OCI-LY1 (cell line): ENCODE results near the gene ARHGAP22.

Source experiments
- H2AFZ ChIP-seq: fragments of 200-600 bp; sonication (generic), shearing (Covaris generic); 2 replicates; pipeline ENCODE4 v1.6.0; 2014; ENCODE audit warnings: antibody characterized with exemption, mild to moderate bottlenecking, low read length
- H3F3A ChIP-seq: fragments of 200-600 bp; sonication (generic), shearing (Covaris generic); 2 replicates; pipeline ENCODE4 v1.6.0; 2014; ENCODE audit warnings: mild to moderate bottlenecking, antibody characterized with exemption, low read length, moderate library complexity; ENCODE audit not compliant: insufficient read depth
- H3K27ac ChIP-seq: fragments of 200-600 bp; sonication (generic); 2 replicates; pipeline ENCODE4 v1.5.1; 2014; ENCODE audit warnings: low read length, mixed run types, mild to moderate bottlenecking, low read depth; ENCODE audit not compliant: poor library complexity, severe bottlenecking
- H3K27me3 ChIP-seq: fragments of 200-600 bp; sonication (generic); 2 replicates; pipeline ENCODE4 v1.6.0; 2014; ENCODE audit warnings: antibody characterized with exemption, mild to moderate bottlenecking, low read length, moderate library complexity; ENCODE audit not compliant: insufficient read depth
- H3K36me3 ChIP-seq: fragments of 200-600 bp; sonication (generic); 2 replicates; pipeline ENCODE4 v1.6.1; 2014; ENCODE audit warnings: mild to moderate bottlenecking, antibody characterized with exemption, low read length, moderate library complexity, mixed read lengths; ENCODE audit not compliant: insufficient read depth
- H3K4me1 ChIP-seq: fragments of 200-600 bp; sonication (generic); 2 replicates; pipeline ENCODE4 v1.5.1; 2014; ENCODE audit warnings: mild to moderate bottlenecking, low read length, moderate library complexity; ENCODE audit not compliant: insufficient read depth, severe bottlenecking
- H3K4me2 ChIP-seq: fragments of 200-600 bp; sonication (generic), shearing (Covaris generic); 2 replicates; pipeline ENCODE4 v1.6.1; 2014; ENCODE audit warnings: low read length
- H3K4me3 ChIP-seq: fragments of 200-600 bp; sonication (generic); 2 replicates; pipeline ENCODE4 v1.5.1; 2014; ENCODE audit warnings: low read length, low read depth, mild to moderate bottlenecking, mixed read lengths; ENCODE audit not compliant: poor library complexity, severe bottlenecking
- H3K79me2 ChIP-seq: fragments of 200-600 bp; shearing (Covaris generic); 2 replicates; pipeline ENCODE4 v1.6.1; 2016; ENCODE audit warnings: mixed run types, low read length, mixed read lengths; ENCODE audit not compliant: insufficient read depth
- H3K9ac ChIP-seq: fragments of 200-600 bp; sonication (generic), shearing (Covaris generic); 2 replicates; pipeline ENCODE4 v1.6.1; 2014; ENCODE audit warnings: mild to moderate bottlenecking, low read length, mixed read lengths
- H3K9me2 ChIP-seq: fragments of 200-600 bp; sonication (generic), shearing (Covaris generic); 2 replicates; pipeline ENCODE4 v1.6.1; 2014; ENCODE audit warnings: low read depth, mild to moderate bottlenecking, low read length, mixed read lengths
- H3K9me3 ChIP-seq: fragments of 200-600 bp; shearing (Covaris generic); 2 replicates; pipeline ENCODE4 v1.6.1; 2014; ENCODE audit warnings: low read length, mixed read lengths
- H4K20me1 ChIP-seq: fragments of 200-600 bp; sonication (generic), shearing (Covaris generic); 2 replicates; pipeline ENCODE4 v1.6.0; 2016; ENCODE audit warnings: mild to moderate bottlenecking, low read length; ENCODE audit not compliant: insufficient read depth
- CTCF ChIP-seq: fragments of 200-600 bp; sonication (generic), shearing (Covaris generic); IDR thresholded peaks from 2 replicates; pipeline ENCODE4 v1.5.1; 2017; ENCODE audit warnings: mild to moderate bottlenecking, antibody characterized with exemption, low read length, moderate library complexity, mixed read lengths
- EZH2 ChIP-seq: fragments of 200-600 bp; sonication (generic), shearing (Covaris generic); IDR thresholded peaks from 2 replicates; pipeline ENCODE4 v1.8.0; 2017; ENCODE audit warnings: borderline replicate concordance, mixed run types, mild to moderate bottlenecking, antibody characterized with exemption, low read length, moderate library complexity, mixed read lengths

ARHGAP22 gene

DNA sequence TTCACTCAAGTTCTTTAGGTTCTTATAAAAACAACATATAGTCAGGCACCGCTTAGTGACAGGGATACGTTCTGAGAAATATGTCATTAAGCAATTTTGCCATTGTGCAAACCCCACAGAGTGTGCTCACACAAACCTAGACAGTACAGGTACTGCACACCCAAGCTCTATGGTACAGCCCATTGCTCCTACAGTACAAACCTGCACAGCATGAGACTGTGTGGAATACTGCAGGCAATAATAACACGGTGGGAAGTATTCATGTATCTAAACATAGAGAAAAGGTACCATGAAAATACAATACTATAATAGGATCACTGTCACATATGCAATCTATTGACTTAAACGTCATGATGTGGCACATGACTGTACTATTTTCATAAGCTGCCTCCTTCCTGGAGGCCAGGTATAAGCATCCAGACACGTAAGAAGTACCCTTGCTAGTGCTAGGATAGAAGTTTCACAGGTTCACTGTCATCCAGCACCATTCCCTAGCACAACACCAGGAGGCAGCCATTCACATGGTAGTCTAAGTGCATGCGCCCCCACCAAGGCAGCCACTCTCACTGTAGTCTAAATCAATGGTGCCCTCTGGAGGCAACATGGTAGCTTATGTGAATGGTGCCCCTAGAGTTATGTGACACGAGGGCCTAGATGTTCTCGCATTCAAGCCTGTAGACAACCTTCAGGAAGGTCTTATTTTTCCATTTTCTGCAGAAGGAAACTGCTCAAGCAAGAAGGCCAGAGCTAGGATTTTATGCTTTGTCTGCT is 98.5 kb downstream of the ARHGAP22 start:
- no peaks in the 10 kb centered on the region for H3K9me3 ChIP-seq
- no peak overlapping the region for H3K4me2 ChIP-seq
- H3K27me3 ChIP-seq = no peaks in the 10 kb centered on the region
- H3K27ac ChIP-seq = no peak overlapping the region
- H3K79me2 ChIP-seq = no peaks in the 10 kb centered on the region
- no peak overlapping the region for H3K9ac ChIP-seq
- no peaks in the 10 kb centered on the region for H3K4me1 ChIP-seq
- no peaks in the 10 kb centered on the region for H3K36me3 ChIP-seq
- H3F3A ChIP-seq = no peaks in the 10 kb centered on the region
- peak; percentile 55; the same call in 1 of the 2 replicates for TF ChIP-seq CTCF
- no peak for TF ChIP-seq EZH2
- H4K20me1 ChIP-seq = no peaks in the 10 kb centered on the region
- no peak overlapping the region for H2AFZ ChIP-seq
- no peaks in the 10 kb centered on the region for H3K9me2 ChIP-seq
- H3K4me3 ChIP-seq = no peak overlapping the region

GRCh38 chr10:48505394-48506112 is 99.3 kb downstream of the ARHGAP22 start:
- Histone ChIP-seq H3K9ac (no peak overlapping the region), H2AFZ (no peak overlapping the region), H3F3A (no peaks in the 10 kb centered on the region), H4K20me1 (no peaks in the 10 kb centered on the region), H3K4me1 (no peaks in the 10 kb centered on the region), H3K36me3 (no peaks in the 10 kb centered on the region), H3K4me2 (no peak overlapping the region), H3K79me2 (no peaks in the 10 kb centered on the region), H3K9me3 (no peaks in the 10 kb centered on the region), H3K9me2 (no peaks in the 10 kb centered on the region), H3K4me3 (no peak overlapping the region), H3K27ac (no peak overlapping the region), H3K27me3 (no peaks in the 10 kb centered on the region)
- TF ChIP-seq CTCF = no peak
- TF ChIP-seq EZH2 = no peak

DNA sequence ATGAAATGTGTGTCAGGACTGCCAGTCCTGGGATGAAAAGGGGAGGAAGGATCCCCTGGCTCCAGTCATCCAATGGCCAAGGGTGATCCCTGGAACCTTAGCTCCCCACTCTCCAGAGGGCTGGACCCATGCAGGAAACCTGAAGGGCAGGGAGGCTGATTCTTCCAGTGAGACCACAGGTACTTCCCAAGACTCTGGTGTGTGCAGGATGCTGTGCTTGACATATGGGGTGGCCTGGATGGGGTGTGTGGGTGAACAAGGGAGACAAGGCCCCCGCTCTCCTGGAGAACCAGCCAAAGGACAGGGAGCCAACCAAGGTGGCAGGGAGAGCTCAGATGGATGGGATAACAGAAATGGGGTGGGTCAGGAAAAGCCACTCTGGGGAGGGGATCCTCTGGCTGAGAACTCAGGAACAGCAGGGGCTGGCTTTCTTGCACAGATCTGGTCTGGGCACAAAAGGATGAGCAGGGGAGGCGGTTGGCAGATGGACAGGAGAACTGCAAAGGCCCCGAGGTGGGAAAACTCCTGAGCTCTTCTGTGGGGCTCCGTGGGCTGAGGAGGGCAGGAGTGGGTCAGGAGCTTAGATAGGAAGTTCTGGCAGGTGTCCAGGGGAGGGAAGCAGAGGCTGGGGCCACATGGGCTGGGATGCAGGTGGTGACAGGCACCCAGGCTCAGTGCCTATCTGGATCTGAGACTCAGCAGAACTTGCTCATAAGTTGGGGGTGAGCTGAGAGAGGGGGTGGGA is 100.6 kb downstream of the ARHGAP22 start:
- no peak overlapping the region for H2AFZ ChIP-seq
- no peaks in the 10 kb centered on the region for H3K9me3 ChIP-seq
- H3K36me3 ChIP-seq = no peaks in the 10 kb centered on the region
- no peak overlapping the region for H3K4me2 ChIP-seq
- H3K4me3 ChIP-seq = no peak overlapping the region
- H4K20me1 ChIP-seq = no peaks in the 10 kb centered on the region
- TF ChIP-seq CTCF (no peak), EZH2 (no peak)
- no peaks in the 10 kb centered on the region for H3K27me3 ChIP-seq
- no peak overlapping the region for H3K9ac ChIP-seq
- no peaks in the 10 kb centered on the region for H3K79me2 ChIP-seq
- no peaks in the 10 kb centered on the region for H3K4me1 ChIP-seq
- H3F3A ChIP-seq = no peaks in the 10 kb centered on the region
- H3K9me2 ChIP-seq = no peaks in the 10 kb centered on the region
- H3K27ac ChIP-seq = no peak overlapping the region
